Activated CD8-positive, alpha-beta memory T cell treated with anti-CD3 and anti-CD28 coated beads for 24 hours (primary cell): ENCODE results near the gene B2M.
"Not testable (repeated sequence)": the region's sequence is repeated elsewhere in the genome, so short reads cannot be mapped to it uniquely, and the experiment has no call there.

ENCODE experiments used
- DNase-seq: peaks from one replicate; pipeline ENCODE4 v3.0.0-alpha.2; 2020

The B2M gene

GRCh38 chr15:44700676-44701075, 10.6 kb upstream of the B2M start:
- not testable (repeated sequence) for DNase-seq

GRCh38 chr15:44705986-44706385, 5.3 kb upstream of the B2M start:
- no peak for DNase-seq

- DNase-seq, result no peak
Measured at GRCh38 chr15:44706401-44706800, 4.9 kb upstream of the B2M start.

GRCh38 chr15:44706946-44707636, 4.2 kb upstream of the B2M start:
- no peak for DNase-seq

GRCh38 chr15:44710236-44711095, 851 bp upstream of the B2M start:
- peak; percentile 77 for DNase-seq

GRCh38 chr15:44711743-44712345, 527 bp downstream of the B2M start:
- DNase-seq, result peak; percentile 90

DNA sequence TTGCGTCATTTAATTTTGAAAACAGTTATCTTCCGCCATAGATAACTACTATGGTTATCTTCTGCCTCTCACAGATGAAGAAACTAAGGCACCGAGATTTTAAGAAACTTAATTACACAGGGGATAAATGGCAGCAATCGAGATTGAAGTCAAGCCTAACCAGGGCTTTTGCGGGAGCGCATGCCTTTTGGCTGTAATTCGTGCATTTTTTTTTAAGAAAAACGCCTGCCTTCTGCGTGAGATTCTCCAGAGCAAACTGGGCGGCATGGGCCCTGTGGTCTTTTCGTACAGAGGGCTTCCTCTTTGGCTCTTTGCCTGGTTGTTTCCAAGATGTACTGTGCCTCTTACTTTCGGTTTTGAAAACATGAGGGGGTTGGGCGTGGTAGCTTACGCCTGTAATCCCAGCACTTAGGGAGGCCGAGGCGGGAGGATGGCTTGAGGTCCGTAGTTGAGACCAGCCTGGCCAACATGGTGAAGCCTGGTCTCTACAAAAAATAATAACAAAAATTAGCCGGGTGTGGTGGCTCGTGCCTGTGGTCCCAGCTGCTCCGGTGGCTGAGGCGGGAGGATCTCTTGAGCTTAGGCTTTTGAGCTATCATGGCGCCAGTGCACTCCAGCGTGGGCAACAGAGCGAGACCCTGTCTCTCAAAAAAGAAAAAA, 1.2 kb downstream of the B2M start:
- peak; percentile 87 for DNase-seq

DNA sequence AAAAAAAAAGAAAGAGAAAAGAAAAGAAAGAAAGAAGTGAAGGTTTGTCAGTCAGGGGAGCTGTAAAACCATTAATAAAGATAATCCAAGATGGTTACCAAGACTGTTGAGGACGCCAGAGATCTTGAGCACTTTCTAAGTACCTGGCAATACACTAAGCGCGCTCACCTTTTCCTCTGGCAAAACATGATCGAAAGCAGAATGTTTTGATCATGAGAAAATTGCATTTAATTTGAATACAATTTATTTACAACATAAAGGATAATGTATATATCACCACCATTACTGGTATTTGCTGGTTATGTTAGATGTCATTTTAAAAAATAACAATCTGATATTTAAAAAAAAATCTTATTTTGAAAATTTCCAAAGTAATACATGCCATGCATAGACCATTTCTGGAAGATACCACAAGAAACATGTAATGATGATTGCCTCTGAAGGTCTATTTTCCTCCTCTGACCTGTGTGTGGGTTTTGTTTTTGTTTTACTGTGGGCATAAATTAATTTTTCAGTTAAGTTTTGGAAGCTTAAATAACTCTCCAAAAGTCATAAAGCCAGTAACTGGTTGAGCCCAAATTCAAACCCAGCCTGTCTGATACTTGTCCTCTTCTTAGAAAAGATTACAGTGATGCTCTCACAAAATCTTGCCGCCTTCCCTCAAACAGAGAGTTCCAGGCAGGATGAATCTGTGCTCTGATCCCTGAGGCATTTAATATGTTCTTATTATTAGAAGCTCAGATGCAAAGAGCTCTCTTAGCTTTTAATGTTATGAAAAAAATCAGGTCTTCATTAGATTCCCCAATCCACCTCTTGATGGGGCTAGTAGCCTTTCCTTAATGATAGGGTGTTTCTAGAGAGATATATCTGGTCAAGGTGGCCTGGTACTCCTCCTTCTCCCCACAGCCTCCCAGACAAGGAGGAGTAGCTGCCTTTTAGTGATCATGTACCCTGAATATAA, 2.0 kb downstream of the B2M start:
- DNase-seq, result no peak

DNA sequence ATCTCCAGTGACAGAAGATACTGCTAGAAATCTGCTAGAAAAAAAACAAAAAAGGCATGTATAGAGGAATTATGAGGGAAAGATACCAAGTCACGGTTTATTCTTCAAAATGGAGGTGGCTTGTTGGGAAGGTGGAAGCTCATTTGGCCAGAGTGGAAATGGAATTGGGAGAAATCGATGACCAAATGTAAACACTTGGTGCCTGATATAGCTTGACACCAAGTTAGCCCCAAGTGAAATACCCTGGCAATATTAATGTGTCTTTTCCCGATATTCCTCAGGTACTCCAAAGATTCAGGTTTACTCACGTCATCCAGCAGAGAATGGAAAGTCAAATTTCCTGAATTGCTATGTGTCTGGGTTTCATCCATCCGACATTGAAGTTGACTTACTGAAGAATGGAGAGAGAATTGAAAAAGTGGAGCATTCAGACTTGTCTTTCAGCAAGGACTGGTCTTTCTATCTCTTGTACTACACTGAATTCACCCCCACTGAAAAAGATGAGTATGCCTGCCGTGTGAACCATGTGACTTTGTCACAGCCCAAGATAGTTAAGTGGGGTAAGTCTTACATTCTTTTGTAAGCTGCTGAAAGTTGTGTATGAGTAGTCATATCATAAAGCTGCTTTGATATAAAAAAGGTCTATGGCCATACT, 4.0 kb downstream of the B2M start:
- no peak for DNase-seq

DNA sequence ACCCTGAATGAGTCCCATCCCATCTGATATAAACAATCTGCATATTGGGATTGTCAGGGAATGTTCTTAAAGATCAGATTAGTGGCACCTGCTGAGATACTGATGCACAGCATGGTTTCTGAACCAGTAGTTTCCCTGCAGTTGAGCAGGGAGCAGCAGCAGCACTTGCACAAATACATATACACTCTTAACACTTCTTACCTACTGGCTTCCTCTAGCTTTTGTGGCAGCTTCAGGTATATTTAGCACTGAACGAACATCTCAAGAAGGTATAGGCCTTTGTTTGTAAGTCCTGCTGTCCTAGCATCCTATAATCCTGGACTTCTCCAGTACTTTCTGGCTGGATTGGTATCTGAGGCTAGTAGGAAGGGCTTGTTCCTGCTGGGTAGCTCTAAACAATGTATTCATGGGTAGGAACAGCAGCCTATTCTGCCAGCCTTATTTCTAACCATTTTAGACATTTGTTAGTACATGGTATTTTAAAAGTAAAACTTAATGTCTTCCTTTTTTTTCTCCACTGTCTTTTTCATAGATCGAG, 4.5 kb downstream of the B2M start:
- DNase-seq, result no peak

DNA sequence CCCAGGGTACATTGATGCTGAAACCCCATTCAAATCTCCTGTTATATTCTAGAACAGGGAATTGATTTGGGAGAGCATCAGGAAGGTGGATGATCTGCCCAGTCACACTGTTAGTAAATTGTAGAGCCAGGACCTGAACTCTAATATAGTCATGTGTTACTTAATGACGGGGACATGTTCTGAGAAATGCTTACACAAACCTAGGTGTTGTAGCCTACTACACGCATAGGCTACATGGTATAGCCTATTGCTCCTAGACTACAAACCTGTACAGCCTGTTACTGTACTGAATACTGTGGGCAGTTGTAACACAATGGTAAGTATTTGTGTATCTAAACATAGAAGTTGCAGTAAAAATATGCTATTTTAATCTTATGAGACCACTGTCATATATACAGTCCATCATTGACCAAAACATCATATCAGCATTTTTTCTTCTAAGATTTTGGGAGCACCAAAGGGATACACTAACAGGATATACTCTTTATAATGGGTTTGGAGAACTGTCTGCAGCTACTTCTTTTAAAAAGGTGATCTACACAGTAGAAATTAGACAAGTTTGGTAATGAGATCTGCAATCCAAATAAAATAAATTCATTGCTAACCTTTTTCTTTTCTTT, 5.8 kb downstream of the B2M start:
- no peak for DNase-seq

DNA sequence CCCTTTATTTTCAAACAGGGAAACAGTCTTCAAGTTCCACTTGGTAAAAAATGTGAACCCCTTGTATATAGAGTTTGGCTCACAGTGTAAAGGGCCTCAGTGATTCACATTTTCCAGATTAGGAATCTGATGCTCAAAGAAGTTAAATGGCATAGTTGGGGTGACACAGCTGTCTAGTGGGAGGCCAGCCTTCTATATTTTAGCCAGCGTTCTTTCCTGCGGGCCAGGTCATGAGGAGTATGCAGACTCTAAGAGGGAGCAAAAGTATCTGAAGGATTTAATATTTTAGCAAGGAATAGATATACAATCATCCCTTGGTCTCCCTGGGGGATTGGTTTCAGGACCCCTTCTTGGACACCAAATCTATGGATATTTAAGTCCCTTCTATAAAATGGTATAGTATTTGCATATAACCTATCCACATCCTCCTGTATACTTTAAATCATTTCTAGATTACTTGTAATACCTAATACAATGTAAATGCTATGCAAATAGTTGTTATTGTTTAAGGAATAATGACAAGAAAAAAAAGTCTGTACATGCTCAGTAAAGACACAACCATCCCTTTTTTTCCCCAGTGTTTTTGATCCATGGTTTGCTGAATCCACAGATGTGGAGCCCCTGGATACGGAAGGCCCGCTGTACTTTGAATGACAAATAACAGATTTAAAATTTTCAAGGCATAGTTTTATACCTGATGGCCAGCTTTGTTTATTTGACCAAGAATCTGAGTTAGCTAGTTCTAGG, 7.0 kb downstream of the B2M start:
- DNase-seq, result no peak

- DNase-seq, result no peak
Measured at GRCh38 chr15:44718927-44719292, 7.6 kb downstream of the B2M start.

- DNase-seq, result peak; percentile 84
Measured at GRCh38 chr15:44719293-44719999, 8.1 kb downstream of the B2M start.

GRCh38 chr15:44720000-44720435, 8.7 kb downstream of the B2M start:
- peak; percentile 81 for DNase-seq

DNA sequence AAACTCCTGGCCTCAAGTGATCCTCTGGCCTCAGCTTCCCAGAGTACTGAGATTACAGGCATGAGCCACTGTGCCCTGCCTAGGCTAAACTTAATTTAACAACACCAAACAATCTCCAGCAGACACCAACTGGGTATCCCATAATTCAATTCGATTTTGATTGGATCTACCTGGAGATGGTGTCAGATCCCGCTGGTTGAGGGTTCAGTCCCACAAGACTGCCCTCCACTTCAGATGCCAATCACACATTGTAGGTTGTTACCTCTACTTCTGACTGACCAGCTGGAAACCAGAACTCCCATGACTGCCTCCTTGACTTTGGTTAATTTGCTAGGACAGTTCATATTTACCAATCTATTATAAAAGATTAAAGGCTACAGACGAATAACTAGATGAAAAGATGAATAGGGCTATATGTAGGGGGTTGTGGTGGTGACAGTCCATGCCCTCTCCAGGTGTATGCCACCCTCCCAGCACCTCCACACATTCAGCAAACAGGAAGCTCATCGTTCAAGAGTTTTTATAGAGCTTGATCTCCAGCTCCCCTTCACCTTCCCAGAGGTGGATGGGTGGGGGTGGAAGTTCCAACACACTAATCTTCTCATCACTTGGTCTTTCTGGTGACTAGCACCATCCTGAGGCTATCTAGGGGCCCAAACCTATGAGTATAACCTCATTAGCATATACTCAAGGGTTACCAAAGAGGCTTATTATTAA, 9.3 kb downstream of the B2M start:
- peak; percentile 75 for DNase-seq

GRCh38 chr15:44722011-44722410, 10.7 kb downstream of the B2M start:
- DNase-seq, result no peak

DNA sequence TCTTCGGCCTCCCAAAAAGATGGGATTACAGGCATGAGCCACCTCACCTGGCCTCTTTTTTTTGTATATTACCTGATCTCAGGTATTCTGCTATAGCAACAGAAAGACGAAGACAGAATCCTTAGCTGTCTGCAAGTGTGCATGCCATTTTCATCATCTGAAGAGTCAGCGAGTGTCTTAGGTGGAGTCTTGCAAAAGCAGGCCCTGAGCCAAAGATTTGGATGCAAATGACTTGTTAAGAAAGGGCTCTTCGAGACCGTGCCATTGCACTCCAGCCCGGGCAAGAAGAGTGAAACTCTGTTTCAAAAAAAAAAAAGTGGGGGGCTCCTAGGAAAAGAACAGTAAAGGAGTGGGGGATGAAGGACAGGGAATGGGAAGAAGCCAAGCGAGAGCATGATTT, 14.8 kb downstream of the B2M start:
- no peak for DNase-seq
